B cell (primary cell): ENCODE data around the gene TMEM108. TPM values are rescaled to one million over a fixed set of nuclear protein-coding genes. Genes with fewer than 3 reads are reported as not detected.

ENCODE experiments used
- ATAC-seq: fragments of 200-7000 bp; cut with Tn5 transposase; one replicate; pipeline ENCODE4 v1.10.0; 2021; ENCODE audit warnings: low read depth, mild to moderate bottlenecking, moderate number of reproducible peaks, moderate library complexity
- CTCF ChIA-PET: fragments of 350-600 bp; sonication (Branson Sonifier 250); formaldehyde crosslinking; loops from one replicate; lab custom pipeline; 2021; ENCODE audit warnings: antibody characterized with exemption, inconsistent platforms; lab: Charles Lee
- POLR2A ChIA-PET: fragments of 350-600 bp; sonication (Branson Sonifier 250); formaldehyde crosslinking; loops from one replicate; lab custom pipeline; 2021; ENCODE audit warnings: antibody characterized with exemption; lab: Charles Lee
- DNase-seq: peaks from one replicate; pipeline ENCODE4 v3.0.0; 2013
- H2AFZ ChIP-seq: 2 replicates; pipeline ENCODE4 v1.6.1; 2012; ENCODE audit warnings: mild to moderate bottlenecking, low read depth, low read length; ENCODE audit not compliant: insufficient read depth, poor library complexity, severe bottlenecking
- H3K27ac ChIP-seq, 2 donors: 1 replicate in 1 of 2; 2 replicates in 1 of 2; pipeline ENCODE4 v1.5.1; 2012 to 2013; ENCODE audit warnings: low read length in 2 of 2, mild to moderate bottlenecking in 2 of 2, moderate library complexity in 1 of 2
- H3K27me3 ChIP-seq, 4 experiments: fragments of 200-600 bp in 1 of 4; sonication (generic) in 1 of 4; replicated peaks in 1 of 4; 1 replicate in 2 of 4; 2 replicates in 2 of 4; pipeline versions ENCODE4 v1.6.1 to v1.7.0; 2013 to 2016; ENCODE audit warnings: low read length in 3 of 4, mild to moderate bottlenecking in 2 of 4, mixed read lengths in 1 of 4, moderate library complexity in 1 of 4; ENCODE audit not compliant: insufficient read depth in 4 of 4, control insufficient read depth in 3 of 4; ENCODE audit errors: control extremely low read depth in 1 of 4
- H3K36me3 ChIP-seq, 2 experiments: replicated peaks in 1 of 2; 1 replicate in 1 of 2; 2 replicates in 1 of 2; pipeline versions ENCODE4 v1.6.1 to v1.7.1; 2013; ENCODE audit warnings: low read length in 1 of 2; ENCODE audit not compliant: insufficient read depth in 2 of 2, control insufficient read depth in 1 of 2; ENCODE audit errors: control extremely low read depth in 1 of 2, extremely low read depth in 1 of 2
- H3K4me1 ChIP-seq, 2 donors: fragments of 200-600 bp in 1 of 2; sonication (generic) in 1 of 2; 1 replicate in 1 of 2; 2 replicates in 1 of 2; pipeline versions ENCODE4 v1.5.1 to v1.6.1; 2013 to 2017; ENCODE audit warnings: low read length in 2 of 2; ENCODE audit not compliant: control insufficient read depth in 2 of 2, insufficient read depth in 2 of 2
- H3K4me2 ChIP-seq: replicated peaks from 2 replicates; pipeline ENCODE3; 2012; ENCODE audit warnings: mild to moderate bottlenecking, low read depth, low read length; ENCODE audit not compliant: poor library complexity, severe bottlenecking
- H3K4me3 ChIP-seq, 5 experiments: fragments of 200-600 bp in 1 of 5; sonication (generic) in 1 of 5; 1 replicate in 3 of 5; 2 replicates in 2 of 5; pipeline versions ENCODE4 v1.5.1 to v1.7.0; 2011 to 2016; ENCODE audit warnings: low read length in 4 of 5, mild to moderate bottlenecking in 4 of 5, low read depth in 2 of 5, control low read depth in 1 of 5, moderate library complexity in 1 of 5; ENCODE audit not compliant: insufficient read depth in 1 of 5; ENCODE audit errors: control extremely low read depth in 1 of 5, extremely low read depth in 1 of 5
- H3K79me2 ChIP-seq: fragments of 200-600 bp; sonication (generic); one replicate; pipeline ENCODE4 v1.6.0; 2016; ENCODE audit warnings: low read length; ENCODE audit not compliant: control insufficient read depth, insufficient read depth
- H3K9ac ChIP-seq: fragments of 200-600 bp; sonication (generic); 2 replicates; pipeline ENCODE4 v1.6.1; 2017; ENCODE audit warnings: mild to moderate bottlenecking, low read length, moderate library complexity
- H3K9me3 ChIP-seq, 3 donors: one replicate each; pipeline versions ENCODE4 v1.6.1 to v1.7.1; 2013; ENCODE audit warnings: low read length in 2 of 3; ENCODE audit not compliant: control insufficient read depth in 2 of 3, insufficient read depth in 1 of 3; ENCODE audit errors: control extremely low read depth in 1 of 3
- H4K20me1 ChIP-seq: 2 replicates; pipeline ENCODE4 v1.6.0; 2012; ENCODE audit warnings: mild to moderate bottlenecking, low read length; ENCODE audit not compliant: insufficient read depth, control insufficient read depth, poor library complexity, severe bottlenecking
- H3K27ac Mint-ChIP-seq: one replicate; pipeline ENCODE4 v1.8.0; 2021; ENCODE audit warnings: mixed read lengths
- H3K27me3 Mint-ChIP-seq: one replicate; pipeline ENCODE4 v1.8.0; 2021; ENCODE audit warnings: mixed read lengths
- H3K4me1 Mint-ChIP-seq: one replicate; pipeline ENCODE4 v1.8.0; 2021; ENCODE audit warnings: mixed read lengths
- H3K4me3 Mint-ChIP-seq: one replicate; pipeline ENCODE4 v1.8.0; 2021; ENCODE audit warnings: mixed read lengths
- H3K9me3 Mint-ChIP-seq: one replicate; pipeline ENCODE4 v1.8.0; 2022; ENCODE audit warnings: mixed read lengths; ENCODE audit not compliant: insufficient read depth
- EZH2 ChIP-seq: IDR thresholded peaks from 2 replicates; pipeline ENCODE4 v1.6.1; 2012; ENCODE audit warnings: borderline replicate concordance, low read depth, mild to moderate bottlenecking, moderate library complexity, low read length; ENCODE audit not compliant: insufficient read depth, poor library complexity, severe bottlenecking
- WGBS: methylation state at CpG from one replicate; pipeline ENCODE4 v1.1.5; 2013; ENCODE audit warnings: missing lambda C conversion rate; ENCODE audit not compliant: insufficient coverage; 5-methylcytosine and 5-hydroxymethylcytosine counted together
- intact Hi-C: fragments of 100-400 bp; cut with micrococcal nuclease; formaldehyde crosslinking; loops from one replicate; pipeline ENCODE4 v1.10.0; 2022
- polyA plus RNA-seq: library from polyadenylated mRNA; depleted of rRNA; stranded (reverse); fragments of >200 nt; gene quantifications from 2 replicates; pipeline ENCODE4 v1.2.3, GENCODE V29; 2012
- total RNA-seq, 2 donors: library from RNA; stranded (reverse); fragments of 120-200 nt in 1 of 2; gene quantifications; 1 replicate in 1 of 2; 2 replicates in 1 of 2; pipeline versions ENCODE4 v1.2.3 to v1.2.4, GENCODE V29; 2013 to 2022
- TF ChIP-seq, protein P1 (sequence below): fragments of 200-600 bp; IDR thresholded peaks from one replicate; pipeline ENCODE4 v1.8.0; 2022; ENCODE audit warnings: antibody characterized with exemption, mild to moderate bottlenecking

Gene TMEM108
- total and polyA plus RNA-seq, 2 donors (not counting 1 experiment from before 2014, with no cell fraction given), result not detected

GRCh38 chr3:133162670-133163305 lies 124.6 kb downstream of the TMEM108 start:
- intact Hi-C loops, result no loop called here
- no peak overlapping the region for H3K4me2 ChIP-seq
- H3K27me3 Mint-ChIP-seq, result peaks cover 12% of the 10 kb centered on the region
- H3K9me3 Mint-ChIP-seq, result peaks cover 2% of the 10 kb centered on the region
- no peaks in the 10 kb centered on the region for H4K20me1 ChIP-seq
- H3K27ac ChIP-seq, result no peak overlapping the region
- WGBS, result 60% methylated on average over 1 of the region's 3 CpGs
- H3K4me3 Mint-ChIP-seq, result no peak overlapping the region
- POLR2A ChIA-PET, result no interaction called here
- H3K79me2 ChIP-seq, result no peaks in the 10 kb centered on the region
- no peaks in the 10 kb centered on the region for H3K4me1 Mint-ChIP-seq
- no peaks in the 10 kb centered on the region for H3K27me3 ChIP-seq
- CTCF ChIA-PET, result no interaction called here
- H2AFZ ChIP-seq, result no peak overlapping the region
- H3K9me3 ChIP-seq, result peaks cover 0 to 8% (median 0%) of the 10 kb centered on the region in 3 donors
- DNase-seq, result no peak
- no peaks in the 10 kb centered on the region for H3K4me1 ChIP-seq
- H3K9ac ChIP-seq, result no peak overlapping the region
- H3K27ac Mint-ChIP-seq, result no peak overlapping the region
- H3K4me3 ChIP-seq, result no peak overlapping the region
- no peak for ATAC-seq
- TF ChIP-seq, protein P1, sequence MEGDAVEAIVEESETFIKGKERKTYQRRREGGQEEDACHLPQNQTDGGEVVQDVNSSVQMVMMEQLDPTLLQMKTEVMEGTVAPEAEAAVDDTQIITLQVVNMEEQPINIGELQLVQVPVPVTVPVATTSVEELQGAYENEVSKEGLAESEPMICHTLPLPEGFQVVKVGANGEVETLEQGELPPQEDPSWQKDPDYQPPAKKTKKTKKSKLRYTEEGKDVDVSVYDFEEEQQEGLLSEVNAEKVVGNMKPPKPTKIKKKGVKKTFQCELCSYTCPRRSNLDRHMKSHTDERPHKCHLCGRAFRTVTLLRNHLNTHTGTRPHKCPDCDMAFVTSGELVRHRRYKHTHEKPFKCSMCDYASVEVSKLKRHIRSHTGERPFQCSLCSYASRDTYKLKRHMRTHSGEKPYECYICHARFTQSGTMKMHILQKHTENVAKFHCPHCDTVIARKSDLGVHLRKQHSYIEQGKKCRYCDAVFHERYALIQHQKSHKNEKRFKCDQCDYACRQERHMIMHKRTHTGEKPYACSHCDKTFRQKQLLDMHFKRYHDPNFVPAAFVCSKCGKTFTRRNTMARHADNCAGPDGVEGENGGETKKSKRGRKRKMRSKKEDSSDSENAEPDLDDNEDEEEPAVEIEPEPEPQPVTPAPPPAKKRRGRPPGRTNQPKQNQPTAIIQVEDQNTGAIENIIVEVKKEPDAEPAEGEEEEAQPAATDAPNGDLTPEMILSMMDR, result no peak
- TF ChIP-seq EZH2, result no peak
- no peaks in the 10 kb centered on the region for H3K36me3 ChIP-seq

GRCh38 chr3:133167340-133168024 lies 129.3 kb downstream of the TMEM108 start:
- no peaks in the 10 kb centered on the region for H3K4me1 ChIP-seq
- H3K27ac ChIP-seq, result no peak overlapping the region
- no peak for DNase-seq
- H3K9ac ChIP-seq, result no peak overlapping the region
- peaks cover 0 to 8% (median 0%) of the 10 kb centered on the region in 3 donors for H3K9me3 ChIP-seq
- H3K36me3 ChIP-seq, result no peaks in the 10 kb centered on the region
- CTCF ChIA-PET, result no interaction called here
- over 99% methylated on average over 35 of the region's 36 CpGs for WGBS
- no peaks in the 10 kb centered on the region for H3K79me2 ChIP-seq
- H3K4me3 ChIP-seq, result no peak overlapping the region
- no peak overlapping the region for H3K4me2 ChIP-seq
- POLR2A ChIA-PET, result no interaction called here
- H3K27me3 ChIP-seq, result no peaks in the 10 kb centered on the region
- no peak overlapping the region for H3K4me3 Mint-ChIP-seq
- H4K20me1 ChIP-seq, result no peaks in the 10 kb centered on the region
- H3K27ac Mint-ChIP-seq, result no peak overlapping the region
- intact Hi-C loops, result no loop called here
- peaks cover 11% of the 10 kb centered on the region for H3K27me3 Mint-ChIP-seq
- no peak overlapping the region for H2AFZ ChIP-seq
- H3K4me1 Mint-ChIP-seq, result no peaks in the 10 kb centered on the region
- H3K9me3 Mint-ChIP-seq, result peaks cover 2% of the 10 kb centered on the region
- ATAC-seq, result no peak
- TF ChIP-seq, protein P1, result no peak
- no peak for TF ChIP-seq EZH2
